Upper lobe of right lung (tissue), 1 donor: Measurements from ENCODE around the gene C6orf132. TPM values are rescaled to one million over a fixed set of nuclear protein-coding genes. Genes with fewer than 3 reads are reported as not detected.
"Not testable (repeated sequence)": the region's sequence is repeated elsewhere in the genome, so short reads cannot be mapped to it uniquely, and the experiment has no call there.

Experiments
- ATAC-seq: fragments of 200-7000 bp; cut with Tn5 transposase; one replicate; pipeline ENCODE4 v1.9.1; 2020; ENCODE audit warnings: mild to moderate bottlenecking, moderate library complexity
- DNase-seq: peaks from one replicate; pipeline ENCODE4 v3.0.0-alpha.2; 2020
- H3K27ac ChIP-seq: fragments of 200-600 bp; one replicate; pipeline ENCODE4 v1.8.0; 2022
- H3K27me3 ChIP-seq: fragments of 200-600 bp; one replicate; pipeline ENCODE4 v1.8.0; 2022; ENCODE audit warnings: mild to moderate bottlenecking
- H3K36me3 ChIP-seq: fragments of 200-600 bp; one replicate; pipeline ENCODE4 v1.8.0; 2022
- H3K4me1 ChIP-seq: fragments of 200-600 bp; one replicate; pipeline ENCODE4 v1.8.0; 2022
- H3K4me3 ChIP-seq: fragments of 200-600 bp; one replicate; pipeline ENCODE4 v1.8.0; 2022; ENCODE audit warnings: mild to moderate bottlenecking
- H3K9me3 ChIP-seq: fragments of 200-600 bp; one replicate; pipeline ENCODE4 v1.8.0; 2022
- intact Hi-C: fragments of 100-400 bp; cut with DNase I; formaldehyde crosslinking; loops from one replicate; pipeline ENCODE4 v1.11.0; 2022
- total RNA-seq: library from RNA; stranded (reverse); fragmentation: NEBNext Ultra II Directional; extraction: Animal tissue kit (Norgen Biotek cat#: 25700); gene quantifications from one replicate; pipeline ENCODE4 v1.2.1, GENCODE V29; 2021
- TF ChIP-seq, protein P1 (sequence below): fragments of 200-600 bp; IDR thresholded peaks from one replicate; pipeline ENCODE4 v1.8.0; 2022; ENCODE audit warnings: antibody characterized with exemption
- donor health status: DM: no; HTN: yes; CAD: no; lungs with severe emphysema.

The C6orf132 gene
- total RNA-seq, 1 donor from 2014 or later, result 11.5 TPM

GRCh38 chr6:42176981-42177380 is 34.6 kb upstream of the C6orf132 start:
- no peaks in the 10 kb centered on the region for H3K27me3 ChIP-seq
- intact Hi-C loops, result no loop called here
- no peaks in the 10 kb centered on the region for H3K4me1 ChIP-seq
- no peak overlapping the region for H3K27ac ChIP-seq
- H3K36me3 ChIP-seq, result no peaks in the 10 kb centered on the region
- TF ChIP-seq, protein P1, sequence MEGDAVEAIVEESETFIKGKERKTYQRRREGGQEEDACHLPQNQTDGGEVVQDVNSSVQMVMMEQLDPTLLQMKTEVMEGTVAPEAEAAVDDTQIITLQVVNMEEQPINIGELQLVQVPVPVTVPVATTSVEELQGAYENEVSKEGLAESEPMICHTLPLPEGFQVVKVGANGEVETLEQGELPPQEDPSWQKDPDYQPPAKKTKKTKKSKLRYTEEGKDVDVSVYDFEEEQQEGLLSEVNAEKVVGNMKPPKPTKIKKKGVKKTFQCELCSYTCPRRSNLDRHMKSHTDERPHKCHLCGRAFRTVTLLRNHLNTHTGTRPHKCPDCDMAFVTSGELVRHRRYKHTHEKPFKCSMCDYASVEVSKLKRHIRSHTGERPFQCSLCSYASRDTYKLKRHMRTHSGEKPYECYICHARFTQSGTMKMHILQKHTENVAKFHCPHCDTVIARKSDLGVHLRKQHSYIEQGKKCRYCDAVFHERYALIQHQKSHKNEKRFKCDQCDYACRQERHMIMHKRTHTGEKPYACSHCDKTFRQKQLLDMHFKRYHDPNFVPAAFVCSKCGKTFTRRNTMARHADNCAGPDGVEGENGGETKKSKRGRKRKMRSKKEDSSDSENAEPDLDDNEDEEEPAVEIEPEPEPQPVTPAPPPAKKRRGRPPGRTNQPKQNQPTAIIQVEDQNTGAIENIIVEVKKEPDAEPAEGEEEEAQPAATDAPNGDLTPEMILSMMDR, result no peak
- DNase-seq, result no peak
- ATAC-seq, result no peak
- H3K9me3 ChIP-seq, result no peaks in the 10 kb centered on the region
- H3K4me3 ChIP-seq, result no peak overlapping the region

DNA sequence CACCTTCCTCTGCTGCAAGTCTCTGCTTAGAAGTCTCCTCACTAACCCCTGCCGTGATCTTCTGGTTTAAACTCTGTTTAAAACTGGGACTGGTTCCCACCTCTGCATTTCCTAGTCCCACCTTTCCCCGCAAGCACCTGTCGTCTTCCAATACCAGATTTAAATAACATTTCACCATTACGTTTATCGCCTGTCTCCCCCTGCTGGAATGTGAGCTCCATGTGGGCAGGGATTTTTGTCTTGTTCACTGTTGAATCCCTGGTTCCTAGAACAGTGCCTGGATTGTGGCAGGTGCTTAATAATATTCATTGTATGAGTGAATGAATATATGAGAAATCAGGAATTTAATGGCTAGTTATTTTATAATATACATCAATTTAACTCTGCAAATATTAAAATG is 33.4 kb upstream of the C6orf132 start:
- ATAC-seq (no peak), DNase-seq (no peak)
- H3K4me3 ChIP-seq, result no peak overlapping the region
- H3K27ac ChIP-seq, result no peak overlapping the region
- no peaks in the 10 kb centered on the region for H3K27me3 ChIP-seq
- H3K36me3 ChIP-seq, result no peaks in the 10 kb centered on the region
- intact Hi-C loops, result no loop called here
- TF ChIP-seq, protein P1, result no peak
- no peaks in the 10 kb centered on the region for H3K9me3 ChIP-seq
- no peaks in the 10 kb centered on the region for H3K4me1 ChIP-seq

DNA sequence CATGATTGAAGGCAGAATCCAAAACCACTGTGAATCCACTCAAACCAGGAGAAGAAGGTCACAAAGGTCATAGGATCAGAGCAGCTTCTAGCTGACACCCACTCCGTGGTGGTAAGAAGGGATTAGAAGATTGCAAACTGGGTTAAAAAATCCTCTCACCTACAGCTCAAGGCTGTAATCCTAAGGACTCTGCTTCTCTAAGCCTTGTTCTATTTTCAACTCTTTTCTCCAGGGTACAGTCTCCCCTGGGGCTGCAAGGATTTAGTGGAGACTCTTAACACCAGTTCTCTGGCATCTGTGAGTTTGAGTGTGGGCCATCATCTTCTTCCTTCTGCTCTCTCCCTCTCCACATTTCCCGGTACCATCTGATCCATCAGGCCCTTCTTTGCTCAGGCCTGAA is 30.7 kb upstream of the C6orf132 start, which contains the start of gene GUCA1A:
GUCA1A (plus strand) TSS at position 264 of the 400 bp plus-strand sequence. CDS start 250 bp downstream, outside the sequence.
- ATAC-seq (no peak), DNase-seq (no peak)
- no peaks in the 10 kb centered on the region for H3K4me1 ChIP-seq
- intact Hi-C loops, result no loop called here
- H3K27ac ChIP-seq, result no peak within 1 kb of the TSS
- H3K36me3 ChIP-seq, result no peaks in the 10 kb centered on the region
- H3K9me3 ChIP-seq, result no peaks in the 10 kb centered on the region
- no peak within 1 kb of the TSS for H3K4me3 ChIP-seq
- H3K27me3 ChIP-seq, result no peaks in the 10 kb centered on the region
- TF ChIP-seq, protein P1, result no peak

- no peak for ATAC-seq
Measured at GRCh38 chr6:42171813-42172581, 29.6 kb upstream of the C6orf132 start.

DNA sequence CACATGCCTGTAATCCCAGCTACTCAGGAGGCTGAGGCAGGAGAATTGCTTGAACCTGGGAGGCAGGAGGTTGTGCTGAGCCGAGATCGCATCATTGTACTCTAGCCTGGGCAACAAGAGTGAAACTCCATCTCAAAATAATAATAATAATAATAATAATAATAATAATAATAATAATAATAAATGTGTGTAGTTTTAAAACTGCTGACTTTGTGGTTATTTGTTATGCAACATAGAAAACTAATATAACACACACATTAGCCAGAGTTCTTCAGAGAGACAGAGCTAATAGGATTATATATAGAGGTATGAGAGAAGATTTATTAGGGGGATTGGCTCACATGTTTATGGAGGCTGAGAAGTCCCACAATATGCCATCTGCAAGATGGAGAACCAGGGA is 27.4 kb upstream of the C6orf132 start:
- not testable (repeated sequence) for H3K36me3 ChIP-seq
- intact Hi-C loops, result loop anchor here (5.0 kb wide), 1 partner anchor 92 kb away; no protein-coding TSS in a partner anchor

More at GRCh38 chr6:42171813-42172581, 29.6 kb upstream of the C6orf132 start:
- intact Hi-C loops, result no loop called here
- TF ChIP-seq, protein P1, result no peak
- H3K9me3 ChIP-seq, result no peaks in the 10 kb centered on the region
- no peak overlapping the region for H3K4me3 ChIP-seq
- no peaks in the 10 kb centered on the region for H3K27me3 ChIP-seq
- no peak for DNase-seq
- H3K4me1 ChIP-seq, result no peaks in the 10 kb centered on the region
- H3K36me3 ChIP-seq, result no peaks in the 10 kb centered on the region
- H3K27ac ChIP-seq, result no peak overlapping the region

DNA sequence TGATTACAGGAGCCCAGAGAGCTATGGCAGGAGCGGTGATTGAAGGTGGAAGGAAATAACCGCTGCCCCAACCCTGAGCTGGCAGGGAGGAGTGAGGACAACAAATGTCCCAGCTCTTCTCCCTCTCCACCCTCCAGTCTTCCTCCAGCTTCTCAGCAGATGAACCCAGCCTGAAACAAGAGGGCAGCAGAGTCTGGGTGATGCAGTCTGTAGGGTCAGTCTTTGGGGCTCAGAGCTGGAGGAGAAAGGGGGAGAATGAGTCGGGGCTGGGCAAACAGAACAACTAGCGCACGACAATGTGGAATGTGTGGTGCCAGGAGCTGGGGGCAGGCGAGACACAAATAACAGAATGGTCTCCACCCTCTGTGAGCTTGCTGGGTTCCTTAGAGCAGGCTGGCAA is 26.2 kb upstream of the C6orf132 start:
- ATAC-seq (no peak), DNase-seq (no peak)
- Histone ChIP-seq H3K27ac (no peak overlapping the region), H3K4me3 (no peak overlapping the region), H3K36me3 (no peaks in the 10 kb centered on the region), H3K9me3 (no peaks in the 10 kb centered on the region), H3K4me1 (no peaks in the 10 kb centered on the region), H3K27me3 (no peaks in the 10 kb centered on the region)
- TF ChIP-seq, protein P1, result no peak
- intact Hi-C loops, result loop anchor here (5.0 kb wide), 1 partner anchor 91 kb away; no protein-coding TSS in a partner anchor

More for the DNA sequence above, 27.4 kb upstream of the C6orf132 start:
- H3K27me3 ChIP-seq, H3K4me3 ChIP-seq, H3K4me1 ChIP-seq, ATAC-seq, H3K9me3 ChIP-seq, DNase-seq, H3K27ac ChIP-seq: not testable (repeated sequence)
